Ectodermal cell (in vitro differentiated cells): Measurements from ENCODE around the gene MAPRE3.
A peak's percentile ranks its signal among the peaks of the same experiment; 100 is the strongest.

Source experiments
- H3K27ac ChIP-seq: 2 replicates; pipeline ENCODE4 v1.7.0; 2013; ENCODE audit warnings: mild to moderate bottlenecking, low read depth, low read length; ENCODE audit not compliant: insufficient read depth, poor library complexity, severe bottlenecking
- H3K27me3 ChIP-seq: 2 replicates; pipeline ENCODE4 v1.7.0; 2013; ENCODE audit warnings: mild to moderate bottlenecking, low read length; ENCODE audit not compliant: insufficient read depth, control insufficient read depth, poor library complexity, severe bottlenecking
- H3K36me3 ChIP-seq: one replicate; pipeline ENCODE4 v1.7.0; 2013; ENCODE audit warnings: low read length; ENCODE audit not compliant: control insufficient read depth, insufficient read depth
- H3K4me1 ChIP-seq: one replicate; pipeline ENCODE4 v1.7.0; 2013; ENCODE audit warnings: low read length; ENCODE audit not compliant: control insufficient read depth, insufficient read depth
- H3K4me3 ChIP-seq: 2 replicates; pipeline ENCODE4 v1.7.0; 2013; ENCODE audit warnings: low read depth, low read length, control low read depth; ENCODE audit not compliant: insufficient read depth
- H3K9me3 ChIP-seq: 2 replicates; pipeline ENCODE4 v1.7.0; 2013; ENCODE audit warnings: mild to moderate bottlenecking, low read length, moderate library complexity; ENCODE audit not compliant: control insufficient read depth
- WGBS, 2 experiments: methylation state at CpG; one replicate each; pipeline ENCODE4 v1.1.7; 2013; ENCODE audit warnings: missing lambda C conversion rate in 2 of 2; 5-methylcytosine and 5-hydroxymethylcytosine counted together

The MAPRE3 gene

DNA sequence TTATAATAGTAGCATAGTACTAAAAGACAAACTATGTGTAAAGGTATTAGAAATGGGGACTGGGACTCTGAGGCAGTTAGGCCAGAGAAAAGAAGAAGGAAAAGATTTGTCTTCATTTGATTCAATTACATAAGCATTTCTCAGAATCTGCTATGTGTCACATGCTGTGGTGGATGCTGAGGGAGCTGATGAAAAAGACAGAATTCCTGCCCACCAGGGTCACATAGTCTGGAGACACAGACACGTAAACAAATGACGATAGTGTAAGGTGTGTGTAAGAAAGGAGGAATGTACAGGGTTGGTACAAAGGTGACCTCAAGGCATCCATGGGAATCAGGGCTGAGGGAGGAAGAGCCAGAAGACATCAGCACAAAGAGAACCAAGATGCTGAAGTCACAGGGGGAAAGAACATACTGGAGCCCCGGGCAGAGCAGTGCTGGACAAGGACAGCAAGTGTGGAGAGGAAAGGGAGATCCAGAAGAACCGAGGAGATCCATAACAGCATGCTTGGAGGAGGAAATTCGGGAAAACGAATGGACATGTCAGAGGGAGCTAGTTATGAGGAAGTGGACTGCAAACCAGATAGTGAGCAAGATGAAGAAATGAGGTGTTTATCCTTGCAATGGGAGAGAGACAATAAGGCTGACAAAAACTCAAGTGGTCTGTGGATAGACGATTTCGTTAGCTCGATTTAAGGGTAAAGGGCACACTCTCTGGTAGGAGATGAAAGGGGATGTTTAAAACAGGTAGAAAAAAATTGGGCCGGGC, 1.2 kb upstream of the MAPRE3 start:
- peaks cover 38% of the 10 kb centered on the region for H3K27me3 ChIP-seq
- peaks cover 4% of the 10 kb centered on the region for H3K4me1 ChIP-seq
- H3K4me3 ChIP-seq, result no peak overlapping the region
- no peaks in the 10 kb centered on the region for H3K9me3 ChIP-seq
- WGBS, 2 experiments, result 88 to 90% methylated on average over 10 of the region's 10 CpGs
- no peaks in the 10 kb centered on the region for H3K36me3 ChIP-seq
- H3K27ac ChIP-seq, result no peak overlapping the region

DNA sequence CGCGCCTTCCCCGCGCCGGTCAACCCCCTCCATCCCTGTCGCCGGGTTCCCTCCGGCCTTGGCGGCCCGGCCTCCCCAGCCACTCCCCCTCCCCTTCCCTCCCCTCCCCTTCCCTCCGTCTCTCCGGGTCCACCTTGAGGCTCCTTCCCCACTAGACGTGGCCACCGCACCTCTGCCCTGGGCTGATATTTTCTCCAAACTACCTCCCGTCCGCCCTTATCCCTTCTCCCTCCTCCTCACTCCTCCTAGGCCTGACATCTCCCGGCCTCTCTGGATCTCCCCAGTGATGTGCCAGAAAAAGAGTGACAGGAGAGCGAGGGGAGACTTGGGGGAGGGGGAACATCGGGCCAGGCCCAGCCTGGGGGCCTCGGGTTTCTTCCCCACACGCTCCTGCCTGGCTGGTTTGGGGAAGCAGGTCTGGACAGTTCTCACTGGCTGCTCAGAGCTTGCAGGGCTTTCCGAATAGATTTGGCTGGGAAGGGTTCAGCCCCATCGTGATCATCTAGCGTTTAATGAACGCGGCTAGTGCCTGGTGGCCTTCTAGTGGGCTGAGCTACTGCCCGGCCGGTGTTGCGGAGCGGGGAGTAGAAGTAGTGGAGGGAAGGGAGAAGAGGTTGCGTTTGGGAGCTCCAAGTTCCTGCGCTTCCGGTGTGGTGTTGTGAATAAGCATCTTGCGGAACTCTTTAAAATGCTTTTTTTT, 641 bp downstream of the MAPRE3 start:
- Histone ChIP-seq H3K4me3 (peak overlapping the region; percentile 68), H3K27ac (no peak overlapping the region), H3K27me3 (peaks cover 38% of the 10 kb centered on the region), H3K36me3 (no peaks in the 10 kb centered on the region), H3K9me3 (no peaks in the 10 kb centered on the region), H3K4me1 (peaks cover 7% of the 10 kb centered on the region)
- 6 to 7% methylated on average over 33 to 34 of the region's 34 CpGs for WGBS, 2 experiments

DNA sequence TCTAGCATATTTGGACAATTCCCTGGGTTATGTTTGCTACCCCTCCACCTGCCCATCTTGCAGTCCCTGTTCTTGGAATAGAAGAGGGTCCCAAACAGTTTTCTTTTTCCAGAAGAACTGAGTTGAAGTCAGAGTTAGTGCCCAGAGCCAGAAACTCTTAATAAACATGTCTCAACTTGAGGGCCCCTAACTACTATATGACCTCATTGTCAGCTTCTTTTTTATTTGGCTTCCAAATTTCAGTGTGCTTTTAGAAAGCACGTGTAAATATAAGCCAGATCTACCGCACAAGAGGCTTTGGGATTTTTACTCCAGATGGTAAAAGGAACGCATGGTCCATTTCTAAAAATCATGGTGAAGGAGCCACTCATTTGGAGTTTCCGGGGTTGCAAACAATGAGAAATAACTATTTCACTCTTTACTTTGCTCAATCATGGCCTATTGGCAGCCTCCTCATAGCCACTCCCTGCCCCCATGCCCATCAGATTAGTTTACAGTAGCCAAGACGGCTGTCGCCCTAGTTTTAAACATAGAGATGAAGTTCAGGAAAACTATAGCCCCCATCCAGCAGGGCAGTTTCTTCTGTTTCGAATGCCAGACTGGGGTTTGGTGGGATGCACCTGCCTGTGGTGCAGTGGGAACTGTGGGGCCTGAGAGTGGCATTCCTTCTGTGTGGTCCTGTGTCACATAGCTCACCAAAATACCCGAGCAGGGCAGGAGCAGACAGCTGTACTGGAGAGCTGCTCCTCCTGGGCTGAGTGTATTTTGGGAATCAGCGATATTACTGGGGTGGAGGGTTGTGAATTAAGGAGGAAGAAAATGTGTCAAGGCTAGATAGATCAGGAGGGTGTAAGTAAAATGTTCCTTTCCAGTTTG, 1.7 kb downstream of the MAPRE3 start:
- H3K4me3 ChIP-seq, result no peak overlapping the region

DNA sequence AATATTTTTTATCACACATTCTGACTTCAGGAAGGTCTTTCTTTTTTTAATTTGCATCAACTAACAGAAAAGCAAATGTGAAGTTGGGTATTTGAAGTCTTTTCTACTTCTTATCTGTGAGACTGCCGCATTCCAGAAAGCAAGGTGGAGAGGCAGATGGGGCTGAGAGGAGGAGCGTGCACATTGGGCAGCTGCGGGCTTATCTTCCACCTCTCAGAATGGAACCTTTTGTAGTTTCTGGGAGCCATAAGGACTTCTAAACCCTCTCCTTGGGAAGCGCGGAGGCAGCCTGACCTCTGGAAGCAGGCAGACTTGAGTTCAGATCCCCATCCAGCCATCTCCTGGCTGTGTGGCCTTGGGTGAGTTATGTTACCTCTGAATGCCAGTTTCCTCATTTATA, 3.9 kb downstream of the MAPRE3 start:
- no peak overlapping the region for H3K4me3 ChIP-seq
- WGBS, 2 experiments, result 69 to 73% methylated on average over 5 of the region's 5 CpGs

More for the DNA sequence above, 1.7 kb downstream of the MAPRE3 start:
- Histone ChIP-seq H3K9me3 (no peaks in the 10 kb centered on the region), H3K36me3 (no peaks in the 10 kb centered on the region), H3K4me1 (peaks cover 7% of the 10 kb centered on the region), H3K27me3 (peaks cover 38% of the 10 kb centered on the region), H3K27ac (no peak overlapping the region)
- WGBS, 2 experiments, result 85% methylated on average over 9 of the region's 9 CpGs

DNA sequence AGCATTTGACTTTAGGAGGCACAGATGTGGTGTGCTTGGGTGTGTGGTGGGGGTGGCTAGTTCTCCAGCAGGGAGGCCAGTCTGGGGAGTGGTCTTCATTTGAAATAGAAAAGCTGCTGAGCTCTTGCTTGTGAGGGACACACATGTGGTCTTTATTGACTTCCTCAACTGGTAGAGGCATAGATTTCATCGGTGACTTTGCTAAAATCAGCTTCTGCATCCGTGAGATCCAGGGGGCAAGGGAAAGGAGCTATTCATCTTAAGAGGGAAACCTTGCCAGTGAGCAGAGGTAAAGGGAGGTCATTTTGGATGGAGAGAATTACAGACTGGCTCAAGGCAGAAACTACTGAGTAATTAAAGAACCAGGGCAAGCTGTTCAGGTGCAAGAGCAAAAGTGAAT, 4.7 kb downstream of the MAPRE3 start:
- no peak overlapping the region for H3K27ac ChIP-seq
- H3K36me3 ChIP-seq, result no peaks in the 10 kb centered on the region
- no peak overlapping the region for H3K4me3 ChIP-seq
- WGBS, 2 experiments, result 8 to 18% methylated on average over 2 of the region's 2 CpGs
- peaks cover 17% of the 10 kb centered on the region for H3K27me3 ChIP-seq
- H3K9me3 ChIP-seq, result no peaks in the 10 kb centered on the region
- H3K4me1 ChIP-seq, result peaks cover 7% of the 10 kb centered on the region

More for the DNA sequence above, 3.9 kb downstream of the MAPRE3 start:
- Histone ChIP-seq H3K4me1 (peaks cover 7% of the 10 kb centered on the region), H3K27me3 (peaks cover 21% of the 10 kb centered on the region), H3K27ac (no peak overlapping the region), H3K9me3 (no peaks in the 10 kb centered on the region), H3K36me3 (no peaks in the 10 kb centered on the region)

DNA sequence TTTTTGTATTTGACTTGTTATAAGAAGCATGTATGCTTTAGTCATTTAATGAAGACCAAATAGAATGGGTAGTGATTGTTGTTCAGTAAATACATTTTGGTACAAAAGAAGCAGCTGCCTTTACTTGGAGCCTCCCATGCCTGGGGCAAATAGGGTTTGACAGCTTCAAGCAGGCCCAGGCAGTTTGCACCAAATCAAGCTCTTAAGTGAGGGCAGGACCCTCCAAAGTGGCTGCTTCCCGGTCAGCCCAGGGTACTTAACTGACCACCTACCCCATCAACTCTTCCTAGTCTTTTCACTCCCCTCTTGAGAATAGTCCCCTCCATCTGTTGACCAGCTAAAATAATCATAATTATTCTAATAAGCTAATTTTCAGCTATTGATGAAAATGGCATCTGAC, 5.2 kb downstream of the MAPRE3 start:
- no peak overlapping the region for H3K27ac ChIP-seq
- H3K4me1 ChIP-seq, result peaks cover 7% of the 10 kb centered on the region
- no peak overlapping the region for H3K4me3 ChIP-seq
- peaks cover 17% of the 10 kb centered on the region for H3K27me3 ChIP-seq
- H3K9me3 ChIP-seq, result no peaks in the 10 kb centered on the region
- WGBS, 2 experiments, result 71 to 79% methylated on average over 1 of the region's 1 CpG
- H3K36me3 ChIP-seq, result no peaks in the 10 kb centered on the region

DNA sequence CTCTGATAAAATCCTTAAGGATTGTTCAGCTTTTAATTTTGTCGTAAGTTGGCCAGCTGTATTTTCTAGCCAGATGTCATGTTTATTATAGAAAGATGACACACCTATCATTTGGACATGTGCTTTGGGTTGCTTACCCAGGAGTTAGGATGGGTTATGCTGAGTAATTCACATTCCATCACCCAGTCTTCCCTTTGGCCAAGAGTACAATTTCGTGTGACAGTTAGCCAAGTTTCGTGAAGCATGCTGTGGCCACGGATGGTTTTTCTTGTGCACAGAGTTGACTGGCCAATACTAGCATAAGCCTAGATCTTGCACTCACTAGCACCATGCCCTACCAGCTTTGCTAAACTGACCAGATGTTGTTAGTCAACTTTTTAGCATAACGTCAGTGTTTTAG, 5.8 kb downstream of the MAPRE3 start:
- Histone ChIP-seq H3K4me3 (no peak overlapping the region), H3K4me1 (peaks cover 7% of the 10 kb centered on the region), H3K27me3 (peaks cover 17% of the 10 kb centered on the region), H3K9me3 (no peaks in the 10 kb centered on the region), H3K27ac (no peak overlapping the region), H3K36me3 (no peaks in the 10 kb centered on the region)
- WGBS, 2 experiments, result 92 to 94% methylated on average over 5 of the region's 5 CpGs

DNA sequence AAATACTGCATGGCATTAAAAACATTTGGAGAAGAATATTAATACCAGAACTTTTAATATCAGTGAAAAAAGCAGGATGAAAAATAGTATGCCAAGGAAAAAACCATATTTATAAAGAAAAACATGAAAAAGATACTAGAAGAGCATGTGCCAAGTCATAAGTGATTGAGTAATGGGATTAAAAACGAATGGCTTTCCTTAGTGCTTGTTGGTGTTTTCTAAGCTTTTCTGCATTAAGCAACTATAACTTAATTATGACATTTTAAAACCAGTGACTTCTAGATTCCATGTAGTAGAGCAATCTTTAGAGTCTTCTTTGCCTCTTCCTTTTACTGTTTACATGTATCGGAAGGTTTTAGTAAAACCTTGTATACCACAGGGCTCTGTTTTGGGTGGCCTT, 6.6 kb downstream of the MAPRE3 start:
- Histone ChIP-seq H3K4me1 (peaks cover 3% of the 10 kb centered on the region), H3K27ac (no peak overlapping the region), H3K9me3 (no peaks in the 10 kb centered on the region), H3K4me3 (no peak overlapping the region), H3K36me3 (no peaks in the 10 kb centered on the region), H3K27me3 (peaks cover 9% of the 10 kb centered on the region)
- WGBS, 2 experiments, result 98 to 100% methylated on average over 1 to 2 of the region's 2 CpGs

DNA sequence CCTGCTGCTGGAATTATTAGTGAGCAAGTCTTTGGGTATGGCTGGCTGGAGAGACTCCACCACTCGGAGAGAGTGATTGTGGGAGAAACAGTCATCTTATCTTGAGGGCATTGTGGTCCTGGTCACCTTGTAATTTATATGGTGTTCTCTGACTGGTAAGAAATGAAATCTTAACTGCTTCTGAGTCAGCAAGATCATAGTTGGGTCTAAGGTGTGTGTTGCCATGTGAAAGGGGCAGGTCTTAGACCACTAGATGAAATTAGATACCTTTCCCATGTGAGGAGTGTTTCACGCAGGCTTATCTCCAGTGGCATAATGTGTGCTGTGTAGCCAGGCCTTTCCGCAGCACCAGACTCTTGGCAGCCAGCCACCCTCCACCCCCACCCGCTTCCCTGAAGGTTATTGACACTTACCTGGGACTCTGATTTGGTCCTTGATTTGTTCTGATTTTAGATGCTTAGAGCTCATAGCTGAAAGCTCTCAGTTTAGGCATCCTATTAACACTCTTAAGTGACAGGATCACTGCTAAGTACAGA, 7.7 kb downstream of the MAPRE3 start:
- 93 to 96% methylated on average over 4 of the region's 4 CpGs for WGBS, 2 experiments
- Histone ChIP-seq H3K27me3 (no peaks in the 10 kb centered on the region), H3K27ac (no peak overlapping the region), H3K36me3 (no peaks in the 10 kb centered on the region), H3K9me3 (no peaks in the 10 kb centered on the region), H3K4me1 (peaks cover 3% of the 10 kb centered on the region), H3K4me3 (no peak overlapping the region)
